ENCODE measurements around the gene SPR.

SPR gene

DNA sequence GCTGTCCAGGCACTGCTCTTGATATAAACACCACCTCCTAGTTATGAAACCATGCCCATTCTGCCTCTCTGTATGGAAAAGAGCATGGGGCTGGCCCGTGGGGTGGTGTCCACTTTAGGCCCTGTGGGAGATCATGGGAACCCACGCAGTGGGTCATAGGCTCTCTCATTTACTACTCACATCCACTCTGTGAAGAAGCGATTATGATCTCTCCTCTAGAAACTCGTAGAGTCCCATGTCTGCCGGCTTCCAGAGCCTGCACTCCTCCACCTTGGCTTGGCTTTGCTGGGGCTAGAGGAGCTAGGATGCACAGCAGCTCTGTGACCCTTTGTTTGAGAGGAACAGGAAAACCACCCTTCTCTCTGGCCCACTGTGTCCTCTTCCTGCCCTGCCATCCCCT, 46.0 kb downstream of the SPR start:
- no peak for DNase-seq

DNA sequence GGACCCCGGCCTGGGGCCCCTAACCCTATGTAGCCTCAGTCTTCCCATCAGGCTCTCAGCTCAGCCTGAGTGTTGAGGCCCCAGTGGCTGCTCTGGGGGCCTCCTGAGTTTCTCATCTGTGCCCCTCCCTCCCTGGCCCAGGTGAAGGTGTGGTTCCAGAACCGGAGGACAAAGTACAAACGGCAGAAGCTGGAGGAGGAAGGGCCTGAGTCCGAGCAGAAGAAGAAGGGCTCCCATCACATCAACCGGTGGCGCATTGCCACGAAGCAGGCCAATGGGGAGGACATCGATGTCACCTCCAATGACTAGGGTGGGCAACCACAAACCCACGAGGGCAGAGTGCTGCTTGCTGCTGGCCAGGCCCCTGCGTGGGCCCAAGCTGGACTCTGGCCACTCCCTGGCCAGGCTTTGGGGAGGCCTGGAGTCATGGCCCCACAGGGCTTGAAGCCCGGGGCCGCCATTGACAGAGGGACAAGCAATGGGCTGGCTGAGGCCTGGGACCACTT, 46.5 kb downstream of the SPR start:
- no peak for DNase-seq

DNA sequence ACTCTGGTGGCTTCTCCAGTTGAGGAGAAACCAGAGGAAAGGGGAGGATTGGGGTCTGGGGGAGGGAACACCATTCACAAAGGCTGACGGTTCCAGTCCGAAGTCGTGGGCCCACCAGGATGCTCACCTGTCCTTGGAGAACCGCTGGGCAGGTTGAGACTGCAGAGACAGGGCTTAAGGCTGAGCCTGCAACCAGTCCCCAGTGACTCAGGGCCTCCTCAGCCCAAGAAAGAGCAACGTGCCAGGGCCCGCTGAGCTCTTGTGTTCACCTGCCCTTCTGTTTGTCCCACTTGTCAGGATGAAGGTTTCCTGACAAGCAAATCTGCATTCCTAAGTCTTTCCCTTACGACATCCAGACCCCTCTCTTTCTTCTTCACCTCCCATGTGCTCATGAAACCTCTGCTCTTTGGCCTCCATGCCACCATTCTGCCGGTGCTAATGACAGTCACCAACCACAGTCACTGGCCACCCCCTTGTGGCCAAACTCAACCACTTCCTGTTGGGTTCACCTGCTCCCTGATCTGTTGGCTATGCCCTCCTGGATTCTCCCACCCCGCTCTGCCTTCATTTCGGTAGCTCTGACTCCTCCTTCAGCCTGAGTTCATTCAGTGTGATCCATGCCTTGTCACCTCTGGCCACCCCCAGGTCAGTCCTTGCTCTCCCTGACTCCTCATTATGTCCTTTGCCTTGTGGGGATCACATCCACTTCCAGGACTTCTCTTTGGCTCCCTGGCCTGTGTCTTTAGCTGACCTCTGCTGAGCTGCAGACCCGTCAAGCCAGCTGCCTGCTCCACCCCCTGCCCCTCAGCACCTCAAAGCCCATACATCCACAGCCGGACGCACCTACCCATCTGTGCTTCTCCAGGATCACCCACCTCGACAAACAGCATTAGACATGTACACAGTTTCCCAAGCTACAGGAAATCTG, 47.7 kb downstream of the SPR start:
- no peak for DNase-seq

DNA sequence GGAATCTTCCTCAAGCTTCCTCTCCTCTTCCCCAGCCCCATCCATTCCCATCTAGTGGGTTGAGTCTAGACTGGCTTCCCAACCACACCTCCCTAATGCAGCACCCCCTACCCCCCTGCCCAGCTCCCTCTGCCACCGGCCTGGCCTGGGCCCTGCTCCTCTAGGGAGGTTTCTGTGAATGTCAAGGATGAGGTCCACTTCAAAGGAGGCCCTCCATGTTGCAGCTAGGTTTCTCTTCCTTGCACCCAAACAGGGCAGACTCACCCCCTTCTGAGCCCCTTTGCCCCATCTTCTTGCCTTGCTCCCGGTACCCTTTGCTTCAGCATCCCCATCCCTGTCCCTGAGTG, 48.4 kb downstream of the SPR start:
- DNase-seq: no peak

DNA sequence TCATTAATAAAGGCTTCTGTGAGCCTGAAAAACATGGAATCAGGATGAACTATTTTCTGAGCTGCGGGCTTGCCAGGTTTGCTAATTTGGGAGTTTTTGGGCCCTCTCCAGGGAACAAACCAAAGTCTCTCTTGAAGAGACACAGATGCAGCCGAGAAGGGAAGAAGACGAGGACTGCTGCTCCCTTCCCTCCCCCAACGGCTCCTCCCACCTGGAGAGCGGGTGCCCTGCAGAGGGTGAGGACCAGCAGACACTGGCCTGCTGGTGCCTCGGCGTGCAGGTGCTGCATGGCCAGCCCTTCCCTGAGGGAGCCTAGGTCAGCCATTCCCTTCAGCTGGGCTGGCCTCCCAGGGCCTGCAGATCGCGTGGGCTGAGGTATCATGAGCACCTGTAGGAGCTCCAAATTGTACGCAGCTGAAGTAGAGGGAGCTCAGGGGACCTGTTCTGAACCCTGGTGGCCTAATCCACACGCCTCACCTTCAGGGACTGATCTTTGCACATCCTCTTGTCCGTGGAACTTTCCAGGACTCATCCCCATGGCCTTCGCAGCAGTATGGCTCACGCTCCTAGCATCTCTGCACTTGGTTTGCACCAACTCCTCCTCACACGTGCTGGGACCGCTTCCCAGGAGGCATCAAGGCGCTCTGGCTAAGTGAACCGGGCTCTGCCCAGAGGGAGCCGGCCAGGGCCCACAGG, 49.6 kb downstream of the SPR start:
- no peak for DNase-seq

DNA sequence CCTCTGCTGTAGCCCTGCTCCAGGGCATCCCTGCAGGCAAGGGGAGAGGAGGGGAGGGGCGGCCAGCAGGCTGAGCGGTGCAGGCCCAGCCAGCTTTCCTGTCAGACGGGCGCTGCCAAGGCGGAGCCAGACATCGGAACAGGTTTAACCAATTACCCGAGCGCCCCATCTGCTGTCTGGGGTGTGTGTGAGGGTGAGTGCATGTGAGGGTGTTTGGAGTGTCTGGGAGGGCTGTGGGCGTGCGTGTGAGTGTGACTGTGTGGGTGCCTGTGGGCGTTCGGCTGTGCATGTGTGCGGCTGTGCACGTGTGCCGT, 50.1 kb downstream of the SPR start:
- no peak for DNase-seq

DNA sequence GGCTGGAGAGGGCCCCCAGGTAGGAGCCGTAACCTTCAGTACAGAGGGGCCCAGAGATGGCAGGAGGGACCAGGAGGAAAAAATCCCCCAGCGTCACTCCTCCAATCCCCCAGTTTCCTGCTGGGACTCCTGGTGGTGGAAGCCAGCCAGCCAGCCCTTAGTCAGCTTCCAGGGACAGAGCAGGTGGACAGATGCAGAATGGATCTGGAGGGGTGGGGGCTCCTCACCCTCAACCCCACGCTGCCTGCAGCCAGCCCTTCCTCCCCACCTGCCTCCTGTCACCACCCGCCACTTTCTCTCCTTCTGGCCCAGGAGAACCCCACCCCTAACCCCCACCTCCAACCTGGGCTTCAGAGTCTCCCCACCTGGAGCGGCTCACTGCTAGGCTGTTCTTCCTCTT, 51.2 kb downstream of the SPR start:
- DNase-seq: no peak

DNA sequence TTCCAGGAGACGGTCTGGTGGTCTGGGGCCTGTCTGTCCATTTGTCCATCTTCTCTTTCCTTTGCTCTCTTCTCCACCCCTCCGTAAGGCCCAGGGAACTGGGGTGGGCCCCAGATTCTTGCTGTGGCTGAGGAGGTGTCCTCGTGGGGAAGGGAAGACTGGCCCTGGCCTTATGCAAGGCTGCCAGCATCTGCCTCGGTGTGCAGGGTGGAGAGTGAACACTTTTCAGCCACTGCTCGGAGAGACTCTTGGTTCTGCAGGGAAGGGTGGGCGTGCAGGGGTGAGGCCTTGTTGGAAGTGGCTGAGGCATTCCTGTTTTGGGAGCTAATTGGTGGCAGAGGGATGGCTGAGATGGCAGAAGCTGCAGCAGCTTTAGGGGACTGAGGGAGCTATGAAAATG, 53.2 kb downstream of the SPR start:
- no peak for DNase-seq

DNA sequence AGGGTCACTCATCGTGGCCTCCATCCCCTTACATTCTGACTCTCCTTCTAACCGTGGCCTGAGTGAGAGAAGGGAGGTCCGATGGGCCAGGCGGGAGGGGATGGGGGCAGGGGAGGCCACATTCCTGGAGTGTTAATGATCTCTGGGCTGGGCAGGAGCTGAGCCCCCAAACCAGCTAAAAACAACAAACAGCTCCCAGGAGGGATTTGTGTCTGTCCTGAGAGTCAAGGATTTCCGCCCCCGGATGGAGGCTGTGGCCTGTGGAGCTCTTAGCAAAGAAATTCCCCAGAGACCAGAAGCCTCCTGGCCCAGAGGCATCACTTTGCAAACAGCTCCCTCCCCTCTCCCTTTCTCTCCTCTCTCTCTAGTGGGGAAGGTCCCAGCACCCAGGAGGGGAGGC, 53.6 kb downstream of the SPR start:
- DNase-seq: no peak

Measured in CD4-positive, alpha-beta T cell treated with Interleukin-12 subunit alpha and Interleukin-12 subunit beta, for 1 hour (primary cell).